Hepatic stellate cell (primary cell): ENCODE results near the gene COBL.

Experiments
- DNase-seq: peaks from one replicate; pipeline ENCODE4 v3.0.0; 2011; ENCODE audit warnings: low spot score

Gene COBL

GRCh38 chr7:51113962-51114361 lies 202.6 kb downstream of the COBL start:
- no peak for DNase-seq

DNA sequence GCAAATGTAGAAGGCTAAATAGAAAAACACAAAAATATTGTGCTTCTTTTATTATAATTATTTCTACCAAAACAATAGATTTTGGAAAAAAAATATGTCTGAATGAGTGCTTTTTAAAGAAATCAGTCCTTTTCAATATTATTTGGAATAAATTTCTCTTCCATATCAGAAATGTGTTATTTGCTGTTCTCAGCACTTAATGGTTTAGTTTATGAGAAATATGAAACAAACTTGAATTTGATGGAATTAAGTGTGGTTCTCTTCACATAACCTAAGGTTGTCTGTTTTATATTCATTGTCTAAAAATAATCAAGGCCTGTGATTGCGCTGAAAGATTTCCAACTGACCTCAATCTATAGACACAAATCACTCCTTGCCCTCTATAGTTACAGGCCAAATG lies 203.0 kb downstream of the COBL start:
- no peak for DNase-seq

DNA sequence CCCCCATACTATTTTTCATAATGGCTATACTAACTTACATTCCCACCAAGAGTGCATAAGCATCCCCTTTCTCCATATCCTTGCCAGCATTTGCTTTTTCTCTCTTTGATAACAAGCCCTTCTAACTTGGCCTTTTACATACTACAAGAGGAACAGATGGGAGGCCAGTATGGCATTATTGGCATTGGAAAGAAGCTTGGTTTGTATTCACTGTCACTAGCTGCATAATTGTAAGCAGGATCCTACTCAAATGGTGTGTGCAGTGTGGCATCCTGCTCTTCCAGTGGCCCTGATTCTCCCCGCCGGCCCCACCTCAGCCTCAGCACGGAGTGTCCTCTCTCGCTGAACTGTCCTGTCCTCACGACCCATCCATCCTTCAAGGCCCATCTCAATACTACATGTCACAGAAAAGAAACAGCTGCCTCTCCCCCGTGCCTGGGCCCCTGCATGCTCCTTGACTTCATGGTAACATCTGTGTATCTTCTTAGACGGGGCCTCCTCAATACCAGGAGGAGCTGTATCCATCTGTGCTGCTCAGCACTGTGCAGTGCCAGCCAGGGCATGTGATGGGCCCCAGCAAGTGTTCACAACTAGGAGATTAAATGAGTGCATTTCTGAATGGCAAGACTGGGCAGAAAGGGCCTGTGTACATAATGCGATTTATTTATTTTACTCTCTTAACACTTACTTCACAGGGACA lies 205.2 kb downstream of the COBL start:
- no peak for DNase-seq

DNA sequence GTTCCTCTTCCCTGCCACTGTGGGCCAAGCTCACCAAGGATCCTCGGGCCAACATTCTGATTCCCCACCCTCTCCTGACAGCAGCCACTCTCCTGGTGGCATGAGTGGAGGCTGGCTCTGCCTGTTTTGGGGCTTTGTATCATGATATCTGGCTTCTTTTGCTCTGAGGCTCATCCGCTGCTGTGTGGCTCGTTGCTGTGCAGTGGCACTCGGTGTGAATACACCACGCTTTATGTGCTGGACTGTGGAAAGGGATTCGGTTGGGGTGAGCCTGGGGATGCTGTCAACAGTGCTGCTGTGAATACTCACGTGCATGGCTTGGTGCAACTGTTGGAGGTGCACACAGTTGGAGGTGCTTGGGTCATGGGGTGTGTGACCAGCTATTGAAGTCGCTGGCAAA lies 208.5 kb downstream of the COBL start:
- no peak for DNase-seq

DNA sequence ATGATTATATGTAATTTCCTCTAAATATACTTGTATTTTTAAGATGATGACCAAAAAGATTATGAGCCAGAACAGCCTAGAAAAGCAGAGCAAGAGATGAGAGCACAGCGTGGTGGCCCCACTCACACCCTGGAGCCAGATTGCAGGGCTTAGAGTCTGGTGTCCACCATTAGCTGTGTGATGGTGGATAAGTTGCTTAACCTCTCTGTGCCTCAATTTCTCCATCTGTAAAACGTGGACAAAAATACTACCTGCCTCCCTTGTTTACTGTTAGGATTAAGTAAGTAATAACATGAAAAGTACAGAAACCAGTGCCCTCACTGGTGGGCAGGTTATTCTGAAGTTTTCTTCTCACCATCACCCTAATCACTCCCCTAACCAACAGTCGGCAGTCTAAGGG lies 212.3 kb downstream of the COBL start:
- DNase-seq = no peak

- no peak for DNase-seq
These were observed 212.9 kb downstream of the COBL start for GRCh38 chr7:51103718-51104117.

GRCh38 chr7:51102828-51103227 lies 213.8 kb downstream of the COBL start:
- no peak for DNase-seq

- no peak for DNase-seq
These were observed 215.4 kb downstream of the COBL start for GRCh38 chr7:51101111-51101757.

DNA sequence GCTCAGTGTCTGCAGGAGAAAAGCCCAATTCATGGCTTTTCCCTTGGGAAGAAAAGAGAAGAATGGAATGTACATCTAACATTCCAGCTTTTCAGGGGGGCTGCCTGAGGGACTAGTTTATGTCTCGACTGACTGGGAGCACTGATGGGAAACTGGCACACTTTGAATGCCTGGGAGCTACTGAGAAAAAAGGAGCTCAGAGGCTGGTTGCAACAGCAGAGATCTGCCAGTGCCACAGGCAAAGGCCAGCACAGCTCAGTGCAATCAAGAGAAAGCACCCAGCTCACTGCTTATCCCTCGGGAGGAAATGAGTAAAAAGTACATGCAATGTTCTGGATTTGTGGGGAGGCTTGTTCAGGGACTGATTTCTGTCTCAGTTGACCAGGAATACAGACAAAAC lies 226.2 kb downstream of the COBL start:
- DNase-seq = no peak

DNA sequence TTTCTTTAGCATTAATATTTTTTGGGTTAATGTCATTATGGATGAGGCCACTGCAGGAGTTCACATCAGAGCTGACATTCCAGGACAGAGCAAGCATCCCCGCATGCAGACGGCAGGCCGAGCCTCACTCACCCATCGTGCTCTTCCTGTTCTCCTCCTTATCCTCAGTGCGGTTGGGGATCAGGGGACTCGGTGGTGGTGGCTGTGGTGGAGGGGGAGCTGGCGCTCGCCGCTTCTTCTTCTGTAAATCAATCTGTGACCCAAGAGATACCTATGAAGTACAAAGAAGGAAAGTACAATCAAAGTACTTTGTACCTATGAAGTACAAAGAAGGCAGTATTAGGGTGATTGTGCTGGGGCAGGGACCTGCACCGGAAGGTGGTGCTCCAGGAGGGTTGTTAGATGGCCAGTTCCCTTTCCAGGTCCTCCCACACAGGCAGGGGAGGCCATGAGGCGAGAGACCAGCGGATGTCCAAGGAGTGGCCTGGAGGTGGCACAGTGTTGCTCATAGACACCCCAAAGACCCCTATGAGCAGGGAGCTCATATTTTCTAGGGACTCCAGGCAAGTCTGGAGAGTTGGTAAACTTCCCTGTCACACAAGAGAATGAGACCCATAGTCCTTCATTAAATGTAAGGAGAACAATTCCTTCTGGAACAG lies 231.4 kb downstream of the COBL start:
- DNase-seq = no peak

DNA sequence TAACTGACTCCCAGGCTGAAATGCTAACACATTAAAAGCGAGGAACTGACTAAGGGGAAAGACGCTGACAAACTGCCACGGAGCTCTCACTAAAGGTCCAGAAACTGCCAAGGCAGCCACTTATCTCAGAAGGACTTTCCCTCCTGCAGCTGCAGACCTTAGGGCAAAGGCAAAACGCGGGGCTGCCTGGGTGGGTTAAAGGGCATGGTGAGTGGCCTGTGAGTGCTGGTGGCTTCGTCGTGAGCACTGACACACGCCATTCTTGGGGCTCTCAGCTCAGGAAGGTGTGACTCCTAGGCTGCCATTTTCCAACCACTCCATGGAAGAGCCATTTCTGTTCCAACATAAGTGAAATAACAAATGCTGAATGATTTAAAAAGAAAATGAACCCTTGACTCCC lies 232.5 kb downstream of the COBL start:
- no peak for DNase-seq

GRCh38 chr7:51082940-51083533 lies 233.6 kb downstream of the COBL start:
- DNase-seq = no peak

GRCh38 chr7:51082096-51082840 lies 234.3 kb downstream of the COBL start:
- DNase-seq = no peak

DNA sequence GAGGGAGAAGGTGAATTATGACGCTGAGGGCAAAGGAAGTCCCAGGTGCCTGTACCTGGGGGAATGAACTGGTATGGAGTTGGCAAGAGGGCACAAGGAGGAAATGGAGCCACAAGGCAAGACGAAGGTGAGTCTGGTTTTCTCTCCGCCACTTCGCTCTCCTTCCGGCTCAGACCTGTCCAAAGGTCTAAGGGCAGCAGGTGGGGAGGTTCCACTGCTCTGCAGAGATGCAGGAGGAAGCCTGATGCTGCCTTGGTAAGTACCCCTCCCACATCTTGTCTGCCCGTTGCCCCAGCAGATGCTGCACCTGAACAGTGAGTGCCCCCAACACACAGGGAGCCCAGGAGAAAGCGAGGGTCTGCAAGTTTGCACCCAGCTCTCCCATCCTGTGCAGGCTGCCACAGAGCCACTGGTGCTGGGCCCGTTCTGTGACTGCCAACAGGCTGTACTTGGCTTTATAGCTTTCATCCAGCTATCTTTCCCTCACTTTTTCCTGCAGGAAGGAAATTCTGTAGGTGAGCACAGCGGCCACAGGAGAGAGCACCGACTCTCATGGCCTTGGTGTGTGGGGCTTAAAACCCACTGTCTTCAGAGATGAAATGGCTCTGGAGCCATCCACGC lies 235.2 kb downstream of the COBL start:
- no peak for DNase-seq

GRCh38 chr7:51080622-51081269 lies 235.9 kb downstream of the COBL start:
- DNase-seq = no peak

DNA sequence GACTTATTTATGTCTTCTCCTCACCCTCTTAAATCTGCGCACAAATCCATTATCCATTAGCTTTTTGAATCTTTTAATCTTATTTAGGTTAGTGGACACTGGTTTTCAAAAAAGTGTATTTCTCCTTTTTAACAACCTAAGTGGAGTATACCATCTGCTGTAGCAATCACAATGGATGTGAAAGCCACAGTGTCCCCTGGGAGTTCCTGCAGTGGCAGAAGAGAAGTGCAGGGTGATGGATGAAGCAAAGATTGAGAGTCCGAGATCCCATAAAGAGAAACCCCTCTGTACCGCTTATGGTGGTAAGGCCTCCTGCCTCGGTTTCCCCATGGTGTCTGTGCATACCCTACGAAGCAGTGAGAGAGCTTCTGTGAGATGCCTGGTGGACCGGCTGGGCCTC lies 236.4 kb downstream of the COBL start:
- DNase-seq = no peak

GRCh38 chr7:51079494-51079893 lies 237.1 kb downstream of the COBL start:
- DNase-seq = no peak

- no peak for DNase-seq
These were observed 238.0 kb downstream of the COBL start for GRCh38 chr7:51078653-51079052.

GRCh38 chr7:51077987-51078370 lies 238.6 kb downstream of the COBL start:
- no peak for DNase-seq

DNA sequence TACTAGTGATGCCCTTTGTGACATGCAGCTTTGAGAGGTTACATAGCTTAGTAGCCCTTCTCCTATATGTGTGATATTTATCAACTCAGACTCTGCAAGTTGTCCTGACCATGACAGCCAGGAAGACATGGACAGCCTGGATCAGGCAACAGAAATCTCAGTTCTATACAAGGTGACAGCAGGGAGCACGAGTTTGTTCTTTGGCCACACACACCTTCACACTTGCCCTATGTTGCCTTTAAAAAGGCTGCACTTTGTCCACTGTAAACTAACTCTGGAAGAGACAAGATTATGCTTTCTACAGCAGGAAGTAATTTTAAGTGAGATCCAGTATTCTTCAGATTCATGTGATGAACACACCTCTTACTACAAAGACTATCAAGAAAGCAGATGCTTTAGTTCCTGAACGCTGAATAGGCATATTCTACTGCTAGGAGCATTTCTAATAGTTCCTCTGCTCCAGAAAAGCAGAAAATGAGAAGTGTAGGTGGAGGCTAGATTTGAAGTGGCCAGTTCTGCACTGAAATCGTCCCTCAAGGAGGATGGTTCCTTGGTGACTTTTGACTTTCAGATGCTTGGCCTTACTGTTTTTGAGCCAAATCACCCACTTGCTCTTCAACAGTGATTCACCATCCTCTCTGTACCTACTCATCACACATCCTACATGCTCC lies 239.2 kb downstream of the COBL start:
- DNase-seq = no peak
